Lower leg skin (tissue), 3 donors: ENCODE results near the gene RAB11FIP4.

Experiments
- POLR2A ChIP-seq, 2 donors: fragments of 450-650 bp; IDR thresholded peaks; one replicate each; pipeline ENCODE4 v1.6.1; 2016 to 2017; ENCODE audit warnings: antibody characterized with exemption in 2 of 2, mild to moderate bottlenecking in 1 of 2, moderate library complexity in 1 of 2
- TF ChIP-seq, protein P1 (sequence below), 3 donors: fragments of 450-650 bp; IDR thresholded peaks; one replicate each; pipeline ENCODE4 v1.5.1; 2016; ENCODE audit warnings: antibody characterized with exemption in 3 of 3, mild to moderate bottlenecking in 3 of 3, moderate library complexity in 2 of 3

DNA sequence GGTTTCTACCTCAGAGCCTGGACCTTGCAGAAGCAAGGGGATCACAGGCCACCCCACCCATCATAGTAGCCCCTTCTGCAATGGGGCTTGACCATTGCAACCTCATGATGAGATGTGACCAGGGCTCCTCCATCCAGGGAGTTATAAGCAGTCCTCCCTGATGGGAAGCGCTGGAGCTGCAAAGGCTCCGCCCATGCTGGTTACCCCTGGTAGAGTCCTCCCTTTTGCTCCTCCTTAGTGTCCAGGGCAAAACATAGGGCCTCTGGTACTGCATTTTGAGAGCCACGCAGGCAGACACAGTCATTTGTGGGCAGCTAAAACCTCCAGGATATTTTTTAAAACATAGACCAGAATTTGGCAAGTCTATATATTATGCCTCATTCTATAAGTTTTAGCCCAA is 161.1 kb downstream of the RAB11FIP4 start:
- TF ChIP-seq, protein P1, sequence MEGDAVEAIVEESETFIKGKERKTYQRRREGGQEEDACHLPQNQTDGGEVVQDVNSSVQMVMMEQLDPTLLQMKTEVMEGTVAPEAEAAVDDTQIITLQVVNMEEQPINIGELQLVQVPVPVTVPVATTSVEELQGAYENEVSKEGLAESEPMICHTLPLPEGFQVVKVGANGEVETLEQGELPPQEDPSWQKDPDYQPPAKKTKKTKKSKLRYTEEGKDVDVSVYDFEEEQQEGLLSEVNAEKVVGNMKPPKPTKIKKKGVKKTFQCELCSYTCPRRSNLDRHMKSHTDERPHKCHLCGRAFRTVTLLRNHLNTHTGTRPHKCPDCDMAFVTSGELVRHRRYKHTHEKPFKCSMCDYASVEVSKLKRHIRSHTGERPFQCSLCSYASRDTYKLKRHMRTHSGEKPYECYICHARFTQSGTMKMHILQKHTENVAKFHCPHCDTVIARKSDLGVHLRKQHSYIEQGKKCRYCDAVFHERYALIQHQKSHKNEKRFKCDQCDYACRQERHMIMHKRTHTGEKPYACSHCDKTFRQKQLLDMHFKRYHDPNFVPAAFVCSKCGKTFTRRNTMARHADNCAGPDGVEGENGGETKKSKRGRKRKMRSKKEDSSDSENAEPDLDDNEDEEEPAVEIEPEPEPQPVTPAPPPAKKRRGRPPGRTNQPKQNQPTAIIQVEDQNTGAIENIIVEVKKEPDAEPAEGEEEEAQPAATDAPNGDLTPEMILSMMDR (IDR thresholded peaks at IDR 0.05), result no peak
- TF ChIP-seq POLR2A (IDR thresholded peaks at IDR 0.05), result no peak
